GM21528 (cell line): ENCODE data around the gene RUNDC1.
"Not testable (repeated sequence)": the region's sequence is repeated elsewhere in the genome, so short reads cannot be mapped to it uniquely, and the experiment has no call there.

Experiments used
- ATAC-seq: cut with Tn5 transposase; IDR thresholded peaks from one replicate; pipeline ENCODE4 v1.9.1; 2021; ENCODE audit warnings: mild to moderate bottlenecking, moderate library complexity; ENCODE audit not compliant: unreplicated experiment, low FRiP score

The RUNDC1 gene

GRCh38 chr17:42980274-42980765 is at the start of gene RUNDC1:
Gene RUNDC1, plus strand, starts transcription at chr17:42980565. Its CDS starts 12 bp downstream, at chr17:42980577.
- ATAC-seq = peak; percentile 47

- ATAC-seq = no peak
These were observed 42.4 kb upstream of the RUNDC1 start for GRCh38 chr17:42937712-42938596.

DNA sequence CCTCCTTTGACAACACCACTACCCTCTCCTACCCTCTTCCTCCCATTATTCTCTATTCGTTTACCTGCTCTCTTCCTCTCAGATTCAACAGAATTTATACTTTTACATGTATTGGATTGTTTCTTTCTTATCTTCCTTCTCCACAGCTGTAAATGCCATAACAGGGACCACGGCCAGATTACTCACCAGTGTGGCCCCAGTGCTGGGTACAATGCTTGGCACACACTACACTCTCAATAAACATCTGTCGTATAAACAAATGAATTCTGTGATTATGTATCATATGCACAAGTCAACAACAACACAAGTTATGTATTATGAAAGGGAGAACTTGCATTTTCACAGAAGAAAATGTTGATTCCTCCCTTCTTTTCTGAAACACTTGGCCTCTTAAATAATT is 36.2 kb upstream of the RUNDC1 start:
- ATAC-seq = no peak

GRCh38 chr17:42946812-42947211 is 33.6 kb upstream of the RUNDC1 start:
- ATAC-seq = no peak

DNA sequence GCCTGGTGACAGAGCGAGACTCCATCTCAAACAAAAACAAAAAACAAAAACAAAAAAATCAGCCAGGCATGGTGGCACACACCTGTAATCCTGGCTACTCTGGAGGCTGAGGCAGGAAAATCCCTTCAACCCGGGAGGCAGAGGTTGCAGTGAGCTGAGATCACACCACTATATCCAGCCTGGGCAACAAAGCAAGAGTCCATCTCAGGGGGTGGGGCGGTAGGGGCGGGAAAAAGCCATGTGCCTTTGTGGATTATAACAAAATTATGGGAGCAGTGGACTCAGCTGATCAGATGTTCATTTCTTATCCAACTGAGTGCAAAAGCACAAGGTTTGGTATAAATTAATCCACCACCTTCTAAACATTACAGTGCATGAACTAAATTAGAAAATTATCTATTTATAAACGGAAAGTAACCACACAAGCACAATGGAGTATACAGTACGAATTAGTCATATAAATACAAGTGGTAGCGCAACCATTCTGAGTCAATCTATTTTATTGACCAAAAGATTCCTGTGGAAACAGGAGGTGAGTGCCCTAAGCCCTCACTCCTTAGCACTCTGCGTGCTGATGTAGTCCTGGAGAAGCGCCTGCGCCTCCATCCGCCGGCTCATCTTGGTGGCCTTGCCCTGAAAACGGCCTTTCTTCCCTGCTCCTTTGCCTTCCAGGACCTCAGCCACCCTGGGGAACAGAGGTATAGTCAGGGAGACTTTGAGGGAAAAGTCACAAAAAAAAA is 30.2 kb upstream of the RUNDC1 start:
- no peak for ATAC-seq

DNA sequence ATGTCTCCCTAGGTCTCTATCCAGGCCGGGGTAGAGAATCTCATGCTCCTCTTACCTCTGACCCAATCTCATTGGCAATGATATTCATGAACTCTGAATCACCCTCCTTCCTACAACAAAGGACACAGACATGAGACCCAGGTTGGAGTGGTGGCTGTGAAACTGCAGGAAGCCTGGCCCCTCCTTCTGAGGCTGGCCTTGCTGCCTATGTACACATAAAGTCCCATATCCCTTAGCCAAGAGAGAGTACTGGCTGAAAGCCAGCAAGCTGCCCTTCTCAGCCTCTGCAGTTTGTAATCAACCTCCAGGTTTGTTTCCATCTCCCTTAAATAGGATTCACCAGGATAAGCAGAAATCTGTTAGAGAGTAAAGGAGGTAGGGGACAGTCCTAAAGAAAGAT is 26.7 kb upstream of the RUNDC1 start:
- ATAC-seq = no peak

DNA sequence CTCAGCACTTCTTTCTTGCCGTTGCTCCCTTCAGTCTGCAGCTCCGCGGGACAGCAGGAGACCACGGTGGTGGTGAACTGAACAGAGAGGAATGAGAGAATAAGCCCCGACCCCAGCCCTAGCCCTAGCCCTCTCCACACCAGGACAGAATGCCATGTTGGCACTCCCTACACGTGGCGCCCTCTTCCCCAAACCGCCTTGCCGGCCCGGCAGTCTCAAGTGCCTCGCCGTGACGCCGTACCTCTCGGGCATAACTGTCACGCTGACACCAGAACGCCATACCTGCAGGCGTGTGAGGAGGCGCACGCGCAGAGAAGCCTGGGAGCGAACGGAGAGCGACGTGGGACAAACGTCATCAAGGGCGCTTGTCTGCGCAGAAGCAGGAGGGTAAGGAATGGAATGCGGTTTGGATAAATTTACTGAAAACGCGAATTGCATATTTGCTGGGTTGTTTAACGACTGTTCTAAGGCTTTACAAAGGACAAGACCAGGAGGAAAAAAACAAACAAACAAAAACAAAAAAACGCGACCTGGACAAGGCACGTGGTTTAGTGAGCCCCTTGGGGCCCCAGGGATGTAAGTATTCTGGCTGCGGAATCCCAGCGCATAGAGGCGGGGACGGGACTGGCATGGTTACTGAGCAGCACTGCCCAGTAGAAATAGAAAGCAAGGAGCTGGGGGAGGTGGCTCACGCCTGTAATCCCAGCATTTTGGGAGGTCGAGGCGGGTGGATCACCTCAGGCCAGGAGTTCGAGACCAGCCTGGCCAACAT is 16.0 kb upstream of the RUNDC1 start, which contains the start of gene AARSD1:
Gene AARSD1 (minus strand): TSS at position 294 of the 772 bp plus-strand sequence. CDS start 14 bp downstream, at position 280.
- peak; percentile 89 for ATAC-seq

DNA sequence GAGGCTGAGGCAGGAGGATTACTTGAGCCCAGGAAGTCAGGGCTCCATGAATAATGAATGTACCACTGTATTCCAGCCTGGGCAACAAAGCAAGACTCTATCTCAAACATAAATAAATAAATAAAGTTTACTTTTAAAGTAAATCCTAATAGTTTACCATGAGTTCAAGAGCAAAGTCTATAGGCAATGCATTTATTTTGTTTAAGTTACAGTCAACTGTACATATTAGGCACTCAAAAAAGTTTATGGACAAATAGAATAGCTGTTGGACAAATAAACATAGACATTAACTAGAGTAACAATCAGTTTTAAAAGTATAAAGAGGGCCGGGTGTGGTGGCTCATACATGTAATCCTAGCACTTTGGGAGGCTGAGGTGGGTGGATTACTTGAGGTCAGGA is 12.4 kb upstream of the RUNDC1 start:
- no peak for ATAC-seq

- ATAC-seq = no peak
These were observed 11.3 kb upstream of the RUNDC1 start for GRCh38 chr17:42969001-42969581.

DNA sequence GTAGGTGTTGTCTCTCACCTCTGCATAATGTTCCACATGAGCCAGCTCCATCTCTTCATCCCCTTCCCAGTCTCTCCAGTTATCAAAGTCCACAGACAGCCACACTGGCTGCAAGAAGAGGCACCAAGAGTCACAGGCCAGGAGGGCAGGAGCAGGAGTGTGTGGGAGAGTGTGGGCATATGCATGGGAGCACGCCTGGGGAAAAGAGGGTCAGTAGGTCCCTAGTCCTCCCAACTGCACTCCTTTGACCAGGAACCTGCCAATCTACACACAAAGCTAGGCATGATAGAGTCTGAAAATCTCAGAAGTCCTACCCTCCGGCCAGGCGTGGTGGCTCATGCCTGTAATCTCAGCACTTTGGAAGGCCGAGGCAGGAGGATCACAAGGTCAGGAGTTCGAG is 8.8 kb upstream of the RUNDC1 start:
- ATAC-seq = no peak

GRCh38 chr17:42973323-42973722 is 7.0 kb upstream of the RUNDC1 start:
- ATAC-seq = not testable (repeated sequence)

DNA sequence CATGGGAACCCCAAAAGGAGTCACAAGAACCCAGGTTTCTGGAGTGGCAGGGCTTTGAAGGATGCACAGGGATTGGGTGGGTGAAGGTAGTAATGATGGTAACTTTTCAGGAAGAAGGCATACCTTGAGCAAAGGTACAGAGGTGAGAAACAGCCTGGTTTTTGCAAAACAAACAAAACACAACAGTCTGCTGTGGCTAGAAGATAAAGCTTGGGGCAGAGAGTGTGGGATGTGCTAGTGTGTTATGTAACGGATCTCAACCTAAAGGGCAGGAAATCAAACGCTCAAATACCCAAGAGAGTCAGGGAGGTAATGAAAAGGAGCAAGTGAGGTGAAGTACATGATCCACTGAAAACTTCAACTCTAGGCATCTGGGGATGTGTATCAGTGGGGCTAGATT is 5.1 kb upstream of the RUNDC1 start:
- ATAC-seq = no peak

DNA sequence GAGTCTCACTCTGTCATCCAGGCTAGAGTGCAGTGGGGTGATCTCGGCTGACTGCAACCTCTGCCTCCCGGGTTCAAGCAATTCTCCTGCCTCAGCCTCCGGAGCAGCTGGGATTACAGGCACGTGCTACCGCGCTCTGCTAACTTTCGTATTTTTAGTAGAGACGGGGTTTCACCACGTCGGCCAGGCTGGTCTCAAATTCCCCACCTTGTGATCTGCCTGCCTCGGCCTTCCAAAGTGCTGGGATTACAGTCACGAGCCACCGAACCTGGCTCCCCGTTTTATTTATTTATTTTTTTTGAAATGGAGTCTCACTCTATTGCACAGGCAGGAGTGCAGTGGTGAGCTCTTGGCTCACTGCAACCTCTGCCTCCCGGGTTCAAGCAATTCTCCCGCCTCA is 4.7 kb upstream of the RUNDC1 start:
- ATAC-seq = not testable (repeated sequence)

GRCh38 chr17:42979511-42980273 is 673 bp upstream of the RUNDC1 start, which contains the start of gene PTGES3L:
Gene PTGES3L, minus strand, starts transcription at chr17:42980080. Its CDS starts 27 bp downstream, at chr17:42980053.
- ATAC-seq = no peak

GRCh38 chr17:42980766-42981397 is 517 bp downstream of the RUNDC1 start:
- peak; percentile 47 for ATAC-seq

DNA sequence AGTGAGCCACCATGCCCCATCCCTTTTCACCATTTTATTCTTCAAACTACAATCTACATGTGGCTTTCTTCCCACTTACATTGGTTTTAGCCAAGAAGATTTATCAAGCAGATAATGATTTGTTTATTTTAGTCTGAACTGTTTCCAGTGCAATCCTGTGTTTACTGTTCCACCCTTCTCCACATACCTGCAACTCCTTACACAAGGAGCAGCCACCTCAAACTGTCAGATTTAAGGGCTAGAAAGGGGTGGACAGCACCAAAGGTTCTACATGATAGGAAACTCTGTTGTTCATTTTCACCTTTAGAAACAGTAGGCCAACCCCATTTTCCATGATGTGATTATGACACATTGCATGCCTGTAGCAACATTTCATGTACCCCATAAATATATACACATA is 1.9 kb downstream of the RUNDC1 start:
- no peak for ATAC-seq

DNA sequence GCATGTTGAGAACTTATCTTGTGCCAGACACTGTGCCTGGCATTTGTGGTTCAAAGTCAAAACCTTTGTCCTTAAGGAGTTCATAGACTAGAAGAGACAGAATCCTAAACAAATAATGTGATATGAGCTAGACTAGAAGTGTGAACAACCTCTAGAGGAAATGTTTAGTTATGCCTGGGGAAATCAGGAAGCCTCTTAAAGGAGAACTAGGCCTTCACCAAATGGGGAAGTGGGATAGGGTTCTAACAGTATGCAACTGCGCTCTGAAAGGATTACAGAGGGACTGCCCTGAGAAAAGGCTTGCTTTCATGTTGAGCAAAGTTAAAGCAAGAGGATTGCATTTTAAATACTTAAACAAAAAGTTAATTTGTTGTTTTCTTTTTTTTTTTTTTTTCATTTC is 4.9 kb downstream of the RUNDC1 start:
- no peak for ATAC-seq

GRCh38 chr17:42989141-42989540 is 8.8 kb downstream of the RUNDC1 start:
- ATAC-seq = no peak
